Sciatic nerve (tissue), 2 donors: ENCODE data around the gene MRPS5. TPM values are rescaled to one million over a fixed set of nuclear protein-coding genes. Genes with fewer than 3 reads are reported as not detected.

Experiments used
- ATAC-seq: fragments of 200-7000 bp; cut with Tn5 transposase; one replicate; pipeline ENCODE4 v1.9.1; 2020; ENCODE audit warnings: mild to moderate bottlenecking, moderate library complexity
- DNase-seq: peaks from one replicate; pipeline ENCODE4 v3.0.0-alpha.2; 2020; ENCODE audit warnings: low spot score
- intact Hi-C: fragments of 100-400 bp; cut with DNase I; formaldehyde crosslinking; loops from one replicate; pipeline ENCODE4 v1.14.2; 2022
- total RNA-seq: library from RNA; stranded (reverse); fragmentation: NEBNext Ultra II Directional; extraction: Animal tissue kit (Norgen Biotek cat#: 25700); gene quantifications from one replicate; pipeline ENCODE4 v1.2.1, GENCODE V29; 2021
- donor health status: DM: no; HTN: no; CAD: no.
- donor health status: DM: no; HTN: no; CAD: no.

The MRPS5 gene
- total RNA-seq, 1 donor from 2014 or later: 49.1 TPM

GRCh38 chr2:95063086-95063958, 58.3 kb downstream of the MRPS5 start:
- ATAC-seq (no peak), DNase-seq (no peak)
- intact Hi-C loops: no loop called here

GRCh38 chr2:95062242-95063085, 59.1 kb downstream of the MRPS5 start:
- ATAC-seq: no peak
- intact Hi-C loops: no loop called here
- no peak for DNase-seq

GRCh38 chr2:95061601-95062183, 59.9 kb downstream of the MRPS5 start:
- intact Hi-C loops: no loop called here
- DNase-seq: no peak
- no peak for ATAC-seq

GRCh38 chr2:95061119-95061512, 60.5 kb downstream of the MRPS5 start:
- DNase-seq (no peak), ATAC-seq (no peak)
- intact Hi-C loops: no loop called here

GRCh38 chr2:95060446-95061118, 61.0 kb downstream of the MRPS5 start:
- no peak for ATAC-seq
- intact Hi-C loops: no loop called here
- DNase-seq: no peak

- ATAC-seq (no peak), DNase-seq (no peak)
- intact Hi-C loops: no loop called here
Measured at GRCh38 chr2:95059656-95060370, 61.8 kb downstream of the MRPS5 start.

GRCh38 chr2:95058989-95059641, 62.5 kb downstream of the MRPS5 start:
- intact Hi-C loops: no loop called here
- ATAC-seq: no peak
- peak; percentile 45 for DNase-seq

- DNase-seq (peak; percentile 64), ATAC-seq (no peak)
- intact Hi-C loops: no loop called here
Measured at GRCh38 chr2:95058466-95058988, 63.1 kb downstream of the MRPS5 start.

GRCh38 chr2:95057535-95058370, 63.9 kb downstream of the MRPS5 start:
- peak; percentile 70 for DNase-seq
- ATAC-seq: peak; percentile 77
- intact Hi-C loops: no loop called here

- ATAC-seq: peak; percentile 33
- intact Hi-C loops: no loop called here
- peak; percentile 55 for DNase-seq
Measured at GRCh38 chr2:95056461-95057459, 64.8 kb downstream of the MRPS5 start.

GRCh38 chr2:95056044-95056443, 65.6 kb downstream of the MRPS5 start:
- DNase-seq (peak; percentile 33), ATAC-seq (no peak)
- intact Hi-C loops: no loop called here

- intact Hi-C loops: no loop called here
- ATAC-seq (no peak), DNase-seq (no peak)
Measured at GRCh38 chr2:95055262-95055661, 66.3 kb downstream of the MRPS5 start.

- intact Hi-C loops: no loop called here
- no peak for DNase-seq
- ATAC-seq: no peak
Measured at GRCh38 chr2:95054016-95054415, 67.6 kb downstream of the MRPS5 start.

- intact Hi-C loops: no loop called here
- ATAC-seq (no peak), DNase-seq (no peak)
Measured at GRCh38 chr2:95053543-95053942, 68.1 kb downstream of the MRPS5 start.

- DNase-seq (no peak), ATAC-seq (no peak)
- intact Hi-C loops: no loop called here
Measured at GRCh38 chr2:95052804-95053479, 68.7 kb downstream of the MRPS5 start.
